Common myeloid progenitor, CD34-positive (primary cell): Measurements from ENCODE around the gene HSP90AA1.

ENCODE experiments used
- CTCF ChIA-PET: fragments of 350-600 bp; sonication (Branson Sonifier 250); formaldehyde crosslinking; loops from one replicate; lab custom pipeline; 2021; ENCODE audit warnings: antibody characterized with exemption; lab: Charles Lee
- POLR2A ChIA-PET: fragments of 350-600 bp; sonication (Branson Sonifier 250); formaldehyde crosslinking; loops from one replicate; lab custom pipeline; 2021; ENCODE audit warnings: antibody characterized with exemption; lab: Charles Lee
- DNase-seq, 3 donors: peaks; one replicate each; pipeline versions ENCODE4 v3.0.0 to v3.0.0-alpha.2; 2013
- H3K27ac ChIP-seq, 2 experiments: 1 replicate in 1 of 2; 2 replicates in 1 of 2; pipeline ENCODE4 v1.7.0; 2013; ENCODE audit warnings: inconsistent platforms in 2 of 2, low read length in 2 of 2, mild to moderate bottlenecking in 2 of 2, low read depth in 1 of 2, moderate library complexity in 1 of 2; ENCODE audit not compliant: severe bottlenecking in 2 of 2, insufficient read depth in 1 of 2, poor library complexity in 1 of 2
- H3K27me3 ChIP-seq, 5 experiments: replicated peaks in 2 of 5; 1 replicate in 3 of 5; 2 replicates in 2 of 5; pipeline versions ENCODE4 v1.6.1 to v1.7.0; 2013; ENCODE audit warnings: low read length in 4 of 5, mild to moderate bottlenecking in 2 of 5, moderate library complexity in 2 of 5, inconsistent platforms in 1 of 5; ENCODE audit not compliant: insufficient read depth in 5 of 5, control insufficient read depth in 4 of 5
- H3K36me3 ChIP-seq, 4 experiments: 1 replicate in 2 of 4; 2 replicates in 2 of 4; pipeline versions ENCODE4 v1.6.1 to v1.7.0; 2013; ENCODE audit warnings: low read length in 3 of 4, control low read depth in 1 of 4, mild to moderate bottlenecking in 1 of 4; ENCODE audit not compliant: control insufficient read depth in 4 of 4, insufficient read depth in 4 of 4
- H3K4me1 ChIP-seq, 4 experiments: 1 replicate in 3 of 4; 2 replicates in 1 of 4; pipeline versions ENCODE4 v1.6.1 to v1.7.1; 2013; ENCODE audit warnings: low read length in 3 of 4, mild to moderate bottlenecking in 3 of 4, control low read depth in 1 of 4, inconsistent platforms in 1 of 4, moderate library complexity in 1 of 4; ENCODE audit not compliant: control insufficient read depth in 4 of 4, insufficient read depth in 4 of 4; ENCODE audit errors: control extremely low read depth in 1 of 4
- H3K4me3 ChIP-seq, 7 experiments: 1 replicate in 4 of 7; 2 replicates in 3 of 7; pipeline versions ENCODE4 v1.5.1 to v1.7.0; 2013; ENCODE audit warnings: mild to moderate bottlenecking in 7 of 7, low read length in 6 of 7, moderate library complexity in 6 of 7, inconsistent platforms in 2 of 7, low read depth in 2 of 7, control low read depth in 1 of 7; ENCODE audit not compliant: insufficient read depth in 4 of 7, control insufficient read depth in 1 of 7; ENCODE audit errors: extremely low read depth in 1 of 7
- H3K9me3 ChIP-seq, 5 experiments: 1 replicate in 4 of 5; 2 replicates in 1 of 5; pipeline versions ENCODE4 v1.6.1 to v1.7.1; 2013; ENCODE audit warnings: low read length in 4 of 5, mild to moderate bottlenecking in 2 of 5, inconsistent platforms in 1 of 5, low read depth in 1 of 5, moderate library complexity in 1 of 5; ENCODE audit not compliant: control insufficient read depth in 4 of 5, insufficient read depth in 2 of 5; ENCODE audit errors: control extremely low read depth in 1 of 5
- WGBS: methylation state at CpG from one replicate; pipeline ENCODE4 v1.1.5; 2013; ENCODE audit not compliant: insufficient coverage; 5-methylcytosine and 5-hydroxymethylcytosine counted together

HSP90AA1 gene

DNA sequence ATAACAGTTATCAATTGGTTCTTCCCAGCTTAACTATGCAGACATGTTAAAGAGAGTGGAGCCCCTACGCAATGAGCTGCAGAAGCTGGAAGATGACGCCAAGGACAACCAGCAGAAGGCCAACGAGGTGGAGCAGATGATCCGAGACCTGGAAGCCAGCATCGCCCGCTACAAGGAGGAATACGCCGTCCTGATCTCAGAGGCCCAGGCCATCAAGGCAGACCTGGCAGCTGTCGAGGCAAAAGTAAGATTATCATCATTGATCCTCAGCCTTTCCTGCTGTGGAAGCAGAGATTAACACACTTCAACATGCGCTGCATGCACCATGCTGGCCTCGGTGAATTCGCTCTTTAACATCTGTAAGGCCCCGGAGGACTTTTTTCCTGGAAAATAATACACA lies 53.6 kb downstream of the HSP90AA1 start:
- Histone ChIP-seq H3K36me3 (peaks cover 39 to 89% (median 73%) of the 10 kb centered on the region in 4 experiments), H3K4me3 (no peak overlapping the region), H3K4me1 (no peaks in the 10 kb centered on the region), H3K9me3 (no peaks in the 10 kb centered on the region), H3K27me3 (no peaks in the 10 kb centered on the region), H3K27ac (no peak overlapping the region)
- WGBS = 98% methylated on average over 9 of the region's 13 CpGs
- ChIA-PET POLR2A (no interaction called here), CTCF (interaction anchor here (1.5 to 1.6 kb wide), 2 partner anchors 17 to 40 kb away, joined by 4 read pairs; no protein-coding TSS in a partner anchor)
- DNase-seq = no peak
